ENCODE results near the gene THG1L. TPM values are rescaled to one million over a fixed set of nuclear protein-coding genes. Genes with fewer than 3 reads are reported as not detected.

THG1L gene
- total RNA-seq (2013; cell fraction: nucleolus; rRNA removed): 16.9 and 19.6 TPM in 2 replicates
- total RNA-seq (2014; rRNA removed) (26.2 and 36.5 TPM in 2 replicates), total RNA-seq (2014; rRNA removed; fragmentation: Illumina TruSeq; extraction: Trizol) (38.6 and 40.7 TPM in 2 replicates), total RNA-seq (2021) (24.8 and 26.5 TPM in 2 replicates), polyA plus RNA-seq (2011; rRNA removed) (54.8 and 55.7 TPM in 2 replicates), polyA plus RNA-seq (2014; fragmentation: Illumina TruSeq; extraction: Trizol) (32.8 and 33.5 TPM in 2 replicates), polyA plus RNA-seq (2014; fragmentation: Nextera tagmentation; extraction: Ambion mirVana) (10 to 100 TPM; 37.2 to 58.0 TPM), polyA plus RNA-seq (2014; rRNA removed) (34.0 and 35.4 TPM in 2 replicates), polyA plus RNA-seq (2016; fragmentation: Nextera tagmentation; extraction: Ambion mirVana) (10 to 100 TPM; 25.5 to 26.9 TPM), polyA minus RNA-seq (2011; rRNA and poly(A)+ RNA removed) (61.8 and 77.6 TPM in 2 replicates), Bru-seq, nascent RNA (percentile 77 among the genes with signal in this experiment), BruChase-seq, experiment 1, labeled RNA remaining after a 6-hour chase (percentile 75 among the genes with signal in this experiment), BruChase-seq, experiment 2, labeled RNA remaining after a 2-hour chase (percentile 73 among the genes with signal in this experiment)
- 14.9 TPM for polyA plus RNA-seq (2011; ENCODE audit: low read depth)
- polyA plus RNA-seq (2011; cell fraction: cytosol; rRNA removed): 36.0 and 46.6 TPM in 2 replicates
- polyA plus RNA-seq (2011; cell fraction: nucleus; rRNA removed): 20.5 and 27.5 TPM in 2 replicates
- polyA plus RNA-seq (2012): 24.6 and 29.2 TPM in 2 replicates
- polyA minus RNA-seq (2011; cell fraction: cytosol; rRNA and poly(A)+ RNA removed): 17.1 and 17.8 TPM in 2 replicates
- polyA minus RNA-seq (2011; cell fraction: nucleus; rRNA and poly(A)+ RNA removed): 10.0 and 15.5 TPM in 2 replicates
- long read RNA-seq, experiment 1, transcript THG1L-201 (6 exons, 3,107 nt): major isoform, 45 of 49 reads
- long read RNA-seq, experiment 1, partial matches to known transcripts: 1 of 49 reads
- long read RNA-seq, experiment 1, other reads (novel, unspliced or antisense): 3 of 49 reads
- long read RNA-seq, experiment 2, transcript THG1L-201 (6 exons, 3,107 nt): major isoform, 227 of 247 reads
- long read RNA-seq, experiment 2, partial matches to known transcripts: 3 of 247 reads
- long read RNA-seq, experiment 2, other reads (novel, unspliced or antisense): 16 of 247 reads

DNA sequence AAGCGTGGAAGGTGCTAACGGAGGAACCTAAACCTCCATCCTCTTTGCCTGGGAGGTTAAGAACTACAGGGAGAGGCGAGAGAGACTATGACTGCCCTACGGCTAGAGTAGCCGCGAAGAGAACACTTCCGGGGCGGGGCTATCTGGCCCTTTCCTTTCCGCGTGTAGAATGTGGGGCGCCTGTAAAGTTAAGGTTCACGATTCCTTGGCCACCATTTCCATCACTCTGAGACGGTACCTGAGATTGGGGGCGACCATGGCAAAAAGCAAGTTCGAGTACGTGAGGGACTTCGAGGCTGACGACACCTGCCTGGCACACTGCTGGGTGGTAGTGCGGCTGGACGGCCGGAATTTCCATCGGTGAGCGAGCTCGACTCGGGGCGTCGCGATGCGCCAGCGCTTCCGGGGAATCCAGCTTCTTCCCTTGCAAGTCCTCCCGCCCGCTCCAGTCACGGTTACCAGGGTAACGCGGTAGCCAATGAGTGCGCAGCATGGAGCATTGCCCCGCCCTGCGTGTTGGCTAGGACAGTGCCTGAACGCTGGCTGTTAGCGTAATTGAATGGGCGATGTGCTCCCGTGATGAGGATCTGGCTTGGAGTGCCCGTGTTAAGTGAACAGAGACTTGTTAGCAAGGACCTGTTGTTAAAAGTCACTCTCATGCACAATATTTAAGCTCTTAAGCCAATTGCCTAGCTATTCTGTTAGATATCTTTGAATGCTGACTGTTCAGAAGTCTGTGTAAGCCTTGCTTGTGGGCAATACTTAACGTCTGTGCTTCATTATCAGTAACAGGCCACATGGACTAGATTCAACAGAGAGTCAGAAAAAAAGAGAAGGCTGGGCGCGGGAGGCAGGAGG lies at the start of gene THG1L:
Gene THG1L, plus strand, starts transcription at position 149 of the 858 bp plus-strand sequence. Its CDS starts 21 bp downstream, at position 170.
- WGBS (ENCODE audit: insufficient coverage, insufficient replicate concordance, low lambda C conversion rate, missing lambda C conversion rate): under 1% methylated on average over 47 of the region's 47 CpGs
- TF ChIP-seq TBL1XR1 (IDR thresholded peaks at IDR 0.05; ENCODE audit: low read depth, low read length) (no peak), USF1 (IDR thresholded peaks at IDR 0.05; ENCODE audit: borderline replicate concordance, extremely low read length, insufficient read depth, low read depth, low read length) (no peak), ATF3 (IDR thresholded peaks at IDR 0.05; ENCODE audit: borderline replicate concordance, extremely low read depth, low read depth, low read length) (no peak), ZNF384 (IDR thresholded peaks at IDR 0.05; ENCODE audit: borderline replicate concordance, low read depth, low read length) (no peak; the same call in 1 of the 2 replicates), NR2C1 (IDR thresholded peaks at IDR 0.05) (peak; percentile 90), POLR2AphosphoS5 (IDR thresholded peaks at IDR 0.05; ENCODE audit: low read length) (peak; percentile 98), KDM1A (IDR thresholded peaks at IDR 0.05; ENCODE audit: borderline replicate concordance) (no peak), RCOR1 (conservative IDR thresholded peaks at IDR 0.05; ENCODE audit: low read depth, low read length) (no peak), NR2F1 (conservative IDR thresholded peaks at IDR 0.05) (peak; percentile 52; the same call in 1 of the 2 replicates), POLR2AphosphoS2 (IDR thresholded peaks at IDR 0.05; ENCODE audit: low read depth, low read length) (peak; percentile 67; the same call in 1 of the 2 replicates)
- TF ChIP-seq, protein P1, sequence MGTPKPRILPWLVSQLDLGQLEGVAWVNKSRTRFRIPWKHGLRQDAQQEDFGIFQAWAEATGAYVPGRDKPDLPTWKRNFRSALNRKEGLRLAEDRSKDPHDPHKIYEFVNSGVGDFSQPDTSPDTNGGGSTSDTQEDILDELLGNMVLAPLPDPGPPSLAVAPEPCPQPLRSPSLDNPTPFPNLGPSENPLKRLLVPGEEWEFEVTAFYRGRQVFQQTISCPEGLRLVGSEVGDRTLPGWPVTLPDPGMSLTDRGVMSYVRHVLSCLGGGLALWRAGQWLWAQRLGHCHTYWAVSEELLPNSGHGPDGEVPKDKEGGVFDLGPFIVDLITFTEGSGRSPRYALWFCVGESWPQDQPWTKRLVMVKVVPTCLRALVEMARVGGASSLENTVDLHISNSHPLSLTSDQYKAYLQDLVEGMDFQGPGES (IDR thresholded peaks at IDR 0.05): no peak

More for the DNA sequence above, at the start of gene THG1L:
- BruUV-seq (replicated peaks): TSS peak; percentile 65
- H3K9me3 ChIP-seq (replicated peaks; ENCODE audit: control insufficient read depth, insufficient read depth, low read length): no peaks in the 10 kb centered on the region
- no peaks in the 10 kb centered on the region for H4K20me1 ChIP-seq (ENCODE audit: control insufficient read depth, insufficient read depth)
- H3K27ac ChIP-seq (ENCODE audit: control insufficient read depth, insufficient read depth): peak within 1 kb of the TSS; percentile 92
- DNase-seq (ENCODE audit: low read depth, low spot score) (peak; percentile 94), ATAC-seq (peak; percentile 92), FAIRE-seq (peak; percentile 99)
- SMC1A ChIA-PET (ENCODE audit: uncharacterized antibody, unreplicated experiment): interaction anchor here (0.6 to 4.0 kb wide), 11 partner anchors 10 to 299 kb away, joined by 3 to 23 read pairs (median 4); partner anchors contain the start of gene LSM11
- H3K4me2 ChIP-seq (ENCODE audit: control insufficient read depth, insufficient read depth): peak within 1 kb of the TSS; percentile 93
- H3K4me1 ChIP-seq (ENCODE audit: control insufficient read depth, insufficient read depth, low read length): peaks cover 21% of the 10 kb centered on the region
- intact Hi-C loops (cut with micrococcal nuclease; ENCODE audit: unreplicated experiment) (loop anchor here (5.0 kb wide), 2 partner anchors 159 to 229 kb away; no protein-coding TSS in a partner anchor), in situ Hi-C loops (cut with MboI) (no loop called here)
- CTCF ChIA-PET: interaction anchor here (0.7 to 6.0 kb wide), 14 partner anchors 10 to 403 kb away, joined by 3 to 66 read pairs (median 4); partner anchors contain the start of genes C5orf52, LSM11 and SOX30
- H3K4me3 ChIP-seq: peak within 1 kb of the TSS; percentile 85
- POLR2A ChIA-PET: interaction anchor here (1.0 to 3.2 kb wide), 5 partner anchors 12 to 207 kb away, joined by 3 to 17 read pairs (median 3); partner anchors contain the start of gene LSM11
- H3K27me3 ChIP-seq (replicated peaks in 1 of 2; ENCODE audit: control insufficient read depth in 2 of 2, insufficient read depth in 2 of 2, low read length in 1 of 2): no peaks in the 10 kb centered on the region
- H3K79me2 ChIP-seq (ENCODE audit: control insufficient read depth, insufficient read depth, low read length): peaks cover 6% of the 10 kb centered on the region
- H2AFZ ChIP-seq (ENCODE audit: control insufficient read depth, low read depth, low read length): peak within 1 kb of the TSS; percentile 98
- H3K36me3 ChIP-seq (ENCODE audit: control insufficient read depth in 2 of 2, insufficient read depth in 2 of 2, low read length in 1 of 2): peaks cover 0 to 1% of the 10 kb centered on the region in 2 experiments; a peak in 2 of 4 replicates
- RAD21 ChIA-PET (ENCODE audit: unreplicated experiment): interaction anchor here (0.5 to 3.5 kb wide), 11 partner anchors 10 to 403 kb away, joined by 3 to 13 read pairs (median 4); partner anchors contain the start of gene LSM11
- peak within 1 kb of the TSS; percentile 78 for H3K9ac ChIP-seq (ENCODE audit: control insufficient read depth, insufficient read depth, low read length)

Data from GM12878 (cell line).